VCaP (cell line): ENCODE data around the gene KRTAP9-7.

ENCODE experiments used
- H3K27ac ChIP-seq: fragments of 450-650 bp; 2 replicates; pipeline ENCODE4 v1.5.1; 2017
- TF ChIP-seq, protein P1 (sequence below): fragments of 450-650 bp; conservative IDR thresholded peaks from 2 replicates; pipeline ENCODE4 v1.5.1; 2017; ENCODE audit warnings: mild to moderate bottlenecking, moderate library complexity

The KRTAP9-7 gene

DNA sequence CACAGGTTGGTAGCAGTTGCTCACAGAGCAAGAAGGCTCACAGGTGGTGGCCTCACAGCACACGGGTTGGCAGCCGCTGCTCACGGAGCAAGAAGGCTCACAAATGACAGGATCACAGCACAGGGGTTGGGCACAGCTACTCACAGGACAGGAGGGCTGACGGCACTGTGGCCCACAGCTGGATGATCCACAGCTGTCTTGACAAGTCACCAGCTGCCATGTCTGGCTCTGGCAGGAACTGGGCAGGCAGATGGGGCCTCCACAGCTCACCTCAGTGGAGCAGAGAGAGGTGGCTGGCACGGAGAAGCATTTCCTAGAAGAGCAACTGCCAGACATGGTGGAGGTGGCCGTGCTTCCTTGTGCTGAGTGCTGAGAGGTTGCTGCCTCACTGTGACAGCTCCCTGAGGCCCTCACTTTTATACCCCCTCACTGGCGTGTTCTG lies 33.4 kb downstream of the KRTAP9-7 start, which contains the start of gene KRTAP16-1:
TSS of gene KRTAP16-1 (minus strand) at position 392 of the 442 bp plus-strand sequence. CDS start at position 336, 56 bp downstream.
- H3K27ac ChIP-seq, result no peak within 1 kb of the TSS
- TF ChIP-seq, protein P1, sequence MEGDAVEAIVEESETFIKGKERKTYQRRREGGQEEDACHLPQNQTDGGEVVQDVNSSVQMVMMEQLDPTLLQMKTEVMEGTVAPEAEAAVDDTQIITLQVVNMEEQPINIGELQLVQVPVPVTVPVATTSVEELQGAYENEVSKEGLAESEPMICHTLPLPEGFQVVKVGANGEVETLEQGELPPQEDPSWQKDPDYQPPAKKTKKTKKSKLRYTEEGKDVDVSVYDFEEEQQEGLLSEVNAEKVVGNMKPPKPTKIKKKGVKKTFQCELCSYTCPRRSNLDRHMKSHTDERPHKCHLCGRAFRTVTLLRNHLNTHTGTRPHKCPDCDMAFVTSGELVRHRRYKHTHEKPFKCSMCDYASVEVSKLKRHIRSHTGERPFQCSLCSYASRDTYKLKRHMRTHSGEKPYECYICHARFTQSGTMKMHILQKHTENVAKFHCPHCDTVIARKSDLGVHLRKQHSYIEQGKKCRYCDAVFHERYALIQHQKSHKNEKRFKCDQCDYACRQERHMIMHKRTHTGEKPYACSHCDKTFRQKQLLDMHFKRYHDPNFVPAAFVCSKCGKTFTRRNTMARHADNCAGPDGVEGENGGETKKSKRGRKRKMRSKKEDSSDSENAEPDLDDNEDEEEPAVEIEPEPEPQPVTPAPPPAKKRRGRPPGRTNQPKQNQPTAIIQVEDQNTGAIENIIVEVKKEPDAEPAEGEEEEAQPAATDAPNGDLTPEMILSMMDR, result no peak

DNA sequence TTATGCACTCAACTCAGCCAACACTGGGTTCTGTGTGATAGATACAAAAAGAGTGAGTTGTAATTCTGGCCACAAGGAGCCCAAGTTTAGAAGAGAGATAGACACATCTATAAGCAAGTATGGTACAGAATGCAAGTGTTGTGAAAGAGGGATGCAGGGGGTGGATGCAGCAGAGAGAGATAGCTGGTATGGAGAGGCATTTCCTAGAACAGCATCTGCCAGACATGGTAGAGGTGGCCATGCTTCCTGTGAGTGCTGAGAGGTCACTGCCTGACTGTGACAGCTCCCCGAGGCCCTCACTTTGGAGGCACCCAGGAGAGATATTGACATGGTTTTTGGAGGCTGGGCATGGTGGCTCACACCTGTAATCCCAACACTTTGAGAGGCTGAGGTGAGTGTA lies 35.6 kb downstream of the KRTAP9-7 start:
- TF ChIP-seq, protein P1, result no peak

DNA sequence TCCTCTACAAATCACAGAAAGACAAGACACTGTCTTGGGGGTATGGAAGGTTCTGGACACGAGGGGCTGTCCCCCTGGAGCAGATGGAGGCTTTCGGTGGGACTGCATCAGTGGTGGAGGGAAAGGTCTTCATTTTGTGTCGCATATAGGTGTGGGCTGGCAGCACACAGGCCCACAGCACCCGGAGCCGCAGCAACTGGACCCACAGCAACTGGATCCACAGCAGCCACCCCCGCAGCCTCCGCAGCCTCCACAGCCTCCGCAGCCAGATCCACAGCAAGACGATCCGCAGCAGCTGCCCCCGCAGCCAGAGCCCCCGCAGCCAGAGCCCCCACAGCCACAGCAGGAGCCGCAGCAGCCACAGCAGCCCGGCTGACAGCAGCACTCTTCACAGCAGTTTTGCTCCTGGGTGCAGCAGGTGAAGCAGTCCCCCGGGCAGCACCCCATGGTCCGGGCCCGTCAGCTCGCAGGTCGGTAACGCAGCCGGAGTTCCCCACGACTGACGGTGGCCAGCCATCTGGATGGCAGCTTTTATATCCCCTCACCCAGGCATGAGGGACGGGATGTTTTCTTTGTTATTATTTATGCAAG lies 39.8 kb downstream of the KRTAP9-7 start, which contains the start of gene KRTAP17-1:
TSS of gene KRTAP17-1 (minus strand) at position 507 of the 591 bp plus-strand sequence. CDS start at position 447, 60 bp downstream.
- TF ChIP-seq, protein P1, result no peak
- H3K27ac ChIP-seq, result no peak within 1 kb of the TSS

More for the DNA sequence above, 35.6 kb downstream of the KRTAP9-7 start:
- H3K27ac ChIP-seq, result no peak overlapping the region

DNA sequence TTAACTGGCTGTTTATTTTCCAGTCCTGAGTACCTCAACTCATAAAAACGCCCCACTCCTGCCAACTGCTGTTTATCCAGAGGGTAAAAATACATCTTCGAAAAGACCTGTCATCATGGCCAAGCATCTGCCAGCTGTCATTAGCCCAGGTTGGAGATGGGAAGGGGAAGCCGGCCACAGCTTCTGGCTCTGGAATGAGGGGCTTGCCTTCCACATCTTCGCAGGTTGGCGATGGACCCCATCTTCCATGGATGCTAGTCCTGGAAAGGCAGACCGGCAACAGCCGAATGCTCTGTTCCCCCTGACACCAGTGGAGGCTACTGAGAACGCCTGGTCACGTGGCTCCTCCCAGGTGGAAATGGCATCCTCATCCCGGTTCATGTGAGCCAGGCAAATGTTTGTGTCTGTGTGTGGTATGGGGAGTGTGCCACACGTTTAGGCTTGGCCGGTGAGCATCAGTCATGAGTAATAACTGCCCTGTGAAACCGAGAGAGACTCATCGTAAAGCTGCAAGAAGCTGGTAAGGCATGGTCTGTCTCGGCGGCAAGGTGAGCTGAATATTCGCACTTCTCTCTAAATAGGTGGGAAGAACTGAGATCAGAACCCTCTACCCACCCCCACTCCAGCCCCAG lies 40.4 kb downstream of the KRTAP9-7 start:
- no peak overlapping the region for H3K27ac ChIP-seq
- TF ChIP-seq, protein P1, result no peak

DNA sequence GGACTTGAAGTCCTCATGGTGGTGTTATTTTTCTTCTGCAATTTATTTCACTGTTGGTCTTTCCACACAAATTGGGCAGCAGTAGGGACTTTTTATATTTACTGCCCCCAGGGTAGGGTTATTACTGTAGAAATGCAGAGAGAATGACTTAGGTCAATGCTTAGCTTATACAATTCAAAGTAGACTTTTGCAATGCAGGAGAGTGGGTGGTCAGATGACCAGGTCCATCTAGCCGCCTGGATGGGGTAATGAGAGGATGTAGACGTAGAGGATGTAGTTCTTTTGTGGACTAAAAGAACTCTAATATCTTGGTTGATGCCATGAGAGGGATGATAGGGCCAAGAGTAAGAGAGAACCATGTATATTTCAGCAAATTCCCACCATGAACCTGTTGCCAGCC lies 42.7 kb downstream of the KRTAP9-7 start:
- H3K27ac ChIP-seq, result no peak overlapping the region
- TF ChIP-seq, protein P1, result no peak

DNA sequence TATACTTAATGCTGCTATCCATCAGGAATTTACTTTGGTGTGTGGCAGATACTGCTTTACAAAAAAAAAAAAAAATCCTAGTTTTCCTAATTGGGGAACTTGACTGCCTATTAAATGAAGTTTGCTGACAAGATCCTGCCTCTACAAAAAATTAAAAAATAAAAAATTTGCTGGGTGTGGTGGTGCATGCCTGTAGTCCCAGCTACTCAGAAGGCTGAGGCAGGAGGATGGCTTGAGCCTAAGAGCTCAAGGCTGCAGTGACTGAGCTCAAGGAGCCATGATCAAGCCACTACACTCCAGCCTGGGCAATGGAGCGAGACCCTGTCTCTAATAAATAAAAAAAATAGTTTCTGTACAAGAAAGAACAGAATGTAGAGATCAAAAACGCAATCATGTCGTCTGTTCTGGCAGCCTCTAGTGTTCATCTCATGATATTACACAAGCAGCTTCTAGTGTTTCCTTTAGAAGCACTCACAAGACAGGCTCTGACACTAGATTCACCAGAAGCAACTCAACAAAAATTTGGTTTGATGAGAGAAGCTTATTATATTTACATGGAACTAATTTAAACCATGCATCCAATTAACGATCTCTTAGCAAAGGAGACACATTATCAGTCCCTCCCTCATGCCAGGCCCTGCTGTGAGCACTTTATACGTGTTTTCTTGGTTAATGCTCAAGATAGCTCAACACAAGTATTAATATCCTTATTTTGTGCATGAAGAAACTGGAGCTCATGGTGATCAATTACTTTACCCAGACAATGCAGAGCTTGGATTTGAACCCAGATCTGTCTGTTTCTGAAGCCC lies 46.8 kb downstream of the KRTAP9-7 start:
- no peak overlapping the region for H3K27ac ChIP-seq

More for the DNA sequence above, 46.8 kb downstream of the KRTAP9-7 start:
- TF ChIP-seq, protein P1, result peak; percentile 96
